ENCODE results near the gene DCDC2B. TPM values are rescaled to one million over a fixed set of nuclear protein-coding genes. Genes with fewer than 3 reads are reported as not detected.
A peak's percentile ranks its signal among the peaks of the same experiment; 100 is the strongest.

DCDC2B gene
- total and polyA plus RNA-seq, 2 of the 13 experiments (the other 11 are each of a cell fraction or from before 2014, with no cell fraction given), result not detected

DNA sequence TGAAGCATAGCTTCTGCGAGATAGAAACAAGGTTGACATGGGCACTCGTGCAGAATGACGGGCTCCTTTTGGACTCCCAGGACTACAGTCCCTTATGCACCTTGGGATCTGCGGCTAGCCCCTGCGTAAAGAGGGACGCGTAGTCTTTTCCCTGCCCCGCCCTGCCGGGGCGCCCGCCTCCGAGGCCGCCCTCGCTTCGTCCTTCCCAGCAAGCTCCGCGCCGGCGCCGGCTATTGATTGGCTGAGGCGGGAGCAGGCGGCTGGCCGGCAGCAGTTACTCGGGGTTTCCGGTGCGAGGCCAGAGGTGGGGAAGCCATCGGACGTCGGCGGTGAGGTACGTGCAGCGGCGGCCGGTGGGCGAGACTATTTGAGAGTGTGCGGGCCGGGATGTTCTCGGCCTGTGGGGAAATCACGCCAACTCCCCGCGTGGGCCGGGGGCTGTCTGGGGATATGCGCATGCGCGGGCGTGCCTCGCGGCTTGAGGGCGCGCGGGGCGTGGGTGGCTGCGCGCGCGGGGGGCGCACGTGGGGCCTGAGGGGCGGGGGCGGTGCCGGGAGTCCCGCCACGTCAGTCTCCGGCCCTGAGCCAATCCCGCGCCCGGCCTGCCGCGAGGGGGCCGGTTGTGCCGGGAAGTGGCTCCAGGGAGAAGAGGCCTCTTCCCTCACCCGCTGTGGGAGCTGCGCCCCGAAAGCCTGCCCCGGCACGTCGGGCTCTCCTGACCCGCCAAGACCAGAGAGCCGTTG is 29.3 kb upstream of the DCDC2B start, which contains the start of gene TXLNA (continued):
- TF ChIP-seq ISL2 (CRISPR knock-in tag; IDR thresholded peaks at IDR 0.05) (0 out of 2 replicates have a peak, but pooled peaks have one; percentile 19), PLRG1 (conservative IDR thresholded peaks at IDR 0.05) (no peak), SKI (IDR thresholded peaks at IDR 0.05; ENCODE audit: partially characterized antibody) (peak; percentile 25), RXRA (CRISPR knock-in tag; IDR thresholded peaks at IDR 0.05) (peak; percentile 15; the same call in 1 of the 2 replicates), HDAC2 (CRISPR knock-in tag; IDR thresholded peaks at IDR 0.05) (peak; percentile 77), ZNF777 (CRISPR knock-in tag; IDR thresholded peaks at IDR 0.05) (peak; percentile 83), REXO4 (CRISPR knock-in tag; IDR thresholded peaks at IDR 0.05; ENCODE audit: borderline replicate concordance) (no peak; the same call in 1 of the 2 replicates), BRCA1 (CRISPR knock-in tag; IDR thresholded peaks at IDR 0.05) (no peak), JUNB (CRISPR knock-in tag; IDR thresholded peaks at IDR 0.05; ENCODE audit: borderline replicate concordance) (peak; percentile 88), TBX3 (IDR thresholded peaks at IDR 0.05; ENCODE audit: borderline replicate concordance) (no peak), ZNF704 (CRISPR knock-in tag; IDR thresholded peaks at IDR 0.05; ENCODE audit: borderline replicate concordance) (peak; percentile 66; the same call in 1 of the 2 replicates), ZSCAN12 (CRISPR knock-in tag; IDR thresholded peaks at IDR 0.05) (peak; percentile 45; the same call in 1 of the 2 replicates), ZNF441 (CRISPR knock-in tag; IDR thresholded peaks at IDR 0.05; ENCODE audit: borderline replicate concordance) (0 out of 2 replicates have a peak, but pooled peaks have one; percentile 57), RFXAP (CRISPR knock-in tag; IDR thresholded peaks at IDR 0.05; ENCODE audit: borderline replicate concordance) (peak; percentile 63), SAFB2 (CRISPR knock-in tag; IDR thresholded peaks at IDR 0.05; ENCODE audit: borderline replicate concordance, low read depth) (peak; percentile 79; the same call in 1 of the 2 replicates), ZSCAN21 (CRISPR knock-in tag; IDR thresholded peaks at IDR 0.05; ENCODE audit: borderline replicate concordance) (peak; percentile 91), SRY (CRISPR knock-in tag; IDR thresholded peaks at IDR 0.05) (peak; percentile 93; the same call in 1 of the 2 replicates), MBD4 (IDR thresholded peaks at IDR 0.05; ENCODE audit: borderline replicate concordance, low read length) (no peak), TSC22D2 (CRISPR knock-in tag; IDR thresholded peaks at IDR 0.05; ENCODE audit: borderline replicate concordance) (peak; percentile 21; the same call in 1 of the 2 replicates), ZNF607 (CRISPR knock-in tag; IDR thresholded peaks at IDR 0.05; ENCODE audit: borderline replicate concordance) (peak; percentile 93), GTF2F1 (IDR thresholded peaks at IDR 0.05; ENCODE audit: low read length) (no peak), IKZF1 (IDR thresholded peaks at IDR 0.05) (no peak), FOXA3 (CRISPR knock-in tag; IDR thresholded peaks at IDR 0.05) (peak; percentile 32)
- TF ChIP-seq, protein P1, sequence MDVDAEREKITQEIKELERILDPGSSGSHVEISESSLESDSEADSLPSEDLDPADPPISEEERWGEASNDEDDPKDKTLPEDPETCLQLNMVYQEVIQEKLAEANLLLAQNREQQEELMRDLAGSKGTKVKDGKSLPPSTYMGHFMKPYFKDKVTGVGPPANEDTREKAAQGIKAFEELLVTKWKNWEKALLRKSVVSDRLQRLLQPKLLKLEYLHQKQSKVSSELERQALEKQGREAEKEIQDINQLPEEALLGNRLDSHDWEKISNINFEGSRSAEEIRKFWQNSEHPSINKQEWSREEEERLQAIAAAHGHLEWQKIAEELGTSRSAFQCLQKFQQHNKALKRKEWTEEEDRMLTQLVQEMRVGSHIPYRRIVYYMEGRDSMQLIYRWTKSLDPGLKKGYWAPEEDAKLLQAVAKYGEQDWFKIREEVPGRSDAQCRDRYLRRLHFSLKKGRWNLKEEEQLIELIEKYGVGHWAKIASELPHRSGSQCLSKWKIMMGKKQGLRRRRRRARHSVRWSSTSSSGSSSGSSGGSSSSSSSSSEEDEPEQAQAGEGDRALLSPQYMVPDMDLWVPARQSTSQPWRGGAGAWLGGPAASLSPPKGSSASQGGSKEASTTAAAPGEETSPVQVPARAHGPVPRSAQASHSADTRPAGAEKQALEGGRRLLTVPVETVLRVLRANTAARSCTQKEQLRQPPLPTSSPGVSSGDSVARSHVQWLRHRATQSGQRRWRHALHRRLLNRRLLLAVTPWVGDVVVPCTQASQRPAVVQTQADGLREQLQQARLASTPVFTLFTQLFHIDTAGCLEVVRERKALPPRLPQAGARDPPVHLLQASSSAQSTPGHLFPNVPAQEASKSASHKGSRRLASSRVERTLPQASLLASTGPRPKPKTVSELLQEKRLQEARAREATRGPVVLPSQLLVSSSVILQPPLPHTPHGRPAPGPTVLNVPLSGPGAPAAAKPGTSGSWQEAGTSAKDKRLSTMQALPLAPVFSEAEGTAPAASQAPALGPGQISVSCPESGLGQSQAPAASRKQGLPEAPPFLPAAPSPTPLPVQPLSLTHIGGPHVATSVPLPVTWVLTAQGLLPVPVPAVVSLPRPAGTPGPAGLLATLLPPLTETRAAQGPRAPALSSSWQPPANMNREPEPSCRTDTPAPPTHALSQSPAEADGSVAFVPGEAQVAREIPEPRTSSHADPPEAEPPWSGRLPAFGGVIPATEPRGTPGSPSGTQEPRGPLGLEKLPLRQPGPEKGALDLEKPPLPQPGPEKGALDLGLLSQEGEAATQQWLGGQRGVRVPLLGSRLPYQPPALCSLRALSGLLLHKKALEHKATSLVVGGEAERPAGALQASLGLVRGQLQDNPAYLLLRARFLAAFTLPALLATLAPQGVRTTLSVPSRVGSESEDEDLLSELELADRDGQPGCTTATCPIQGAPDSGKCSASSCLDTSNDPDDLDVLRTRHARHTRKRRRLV (CRISPR knock-in tag; IDR thresholded peaks at IDR 0.05), result peak; percentile 51; the same call in 1 of the 2 replicates
